H1 (cell line): ENCODE data around the gene SANBR. TPM values are rescaled to one million over a fixed set of nuclear protein-coding genes. Genes with fewer than 3 reads are reported as not detected.

Experiments
- CTCF ChIA-PET: fragments of 300-600 bp; sonication (Branson Sonifier 250); formaldehyde crosslinking; loops from one replicate; lab custom pipeline; 2021; ENCODE audit not compliant: partially characterized antibody; lab: Charles Lee
- POLR2A ChIA-PET: fragments of 300-600 bp; sonication (Branson Sonifier 250); formaldehyde crosslinking; loops from one replicate; lab custom pipeline; 2021; ENCODE audit warnings: inconsistent platforms; ENCODE audit not compliant: partially characterized antibody; lab: Charles Lee
- DNase-seq, 2 experiments: peaks; one replicate each; pipeline versions ENCODE4 v3.0.0 to v3.0.0-alpha.2; 2010 to 2022; ENCODE audit warnings: low spot score in 2 of 2, low read depth in 1 of 2, mixed read lengths in 1 of 2
- FAIRE-seq: peaks from 2 replicates; lab custom pipeline; 2011; peaks lifted over from hg19 to GRCh38; lab: Jason Lieb, UNC
- H2AFZ ChIP-seq: 2 replicates; pipeline ENCODE4 v1.8.1; 2012; ENCODE audit warnings: low read length, inconsistent platforms
- H2AK5ac ChIP-seq: 2 replicates; pipeline ENCODE4 v1.6.1; 2013; ENCODE audit warnings: low read depth, low read length
- H2BK120ac ChIP-seq: replicated peaks from 2 replicates; pipeline ENCODE3; 2013; ENCODE audit warnings: low read depth, low read length, inconsistent platforms
- H2BK12ac ChIP-seq: 2 replicates; pipeline ENCODE4 v1.6.1; 2013; ENCODE audit warnings: low read depth, low read length
- H2BK15ac ChIP-seq: 2 replicates; pipeline ENCODE4 v1.6.1; 2013; ENCODE audit warnings: low read length
- H2BK20ac ChIP-seq: 2 replicates; pipeline ENCODE4 v1.6.1; 2013; ENCODE audit warnings: low read length
- H2BK5ac ChIP-seq: 2 replicates; pipeline ENCODE4 v1.6.1; 2013; ENCODE audit warnings: low read depth, low read length
- H3K14ac ChIP-seq: 2 replicates; pipeline ENCODE4 v1.6.1; 2013; ENCODE audit warnings: inconsistent platforms; ENCODE audit not compliant: insufficient read length
- H3K18ac ChIP-seq: 2 replicates; pipeline ENCODE4 v1.6.1; 2013; ENCODE audit warnings: low read length; ENCODE audit errors: extremely low read depth
- H3K23ac ChIP-seq: 2 replicates; pipeline ENCODE4 v1.6.1; 2013; ENCODE audit warnings: inconsistent platforms; ENCODE audit not compliant: insufficient read length
- H3K23me2 ChIP-seq: 2 replicates; pipeline ENCODE4 v1.6.1; 2013; ENCODE audit warnings: low read depth, low read length
- H3K27ac ChIP-seq: 2 replicates; pipeline ENCODE4 v1.6.1; 2011; ENCODE audit warnings: low read depth, low read length, inconsistent platforms
- H3K27me3 ChIP-seq, 4 experiments: replicated peaks in 1 of 4; 1 replicate in 1 of 4; 2 replicates in 3 of 4; pipeline versions ENCODE4 v1.6.1 to v1.8.1; 2011 to 2013; ENCODE audit warnings: low read length in 3 of 4, mild to moderate bottlenecking in 3 of 4, inconsistent platforms in 2 of 4, mixed read lengths in 2 of 4, moderate library complexity in 1 of 4; ENCODE audit not compliant: control insufficient read depth in 3 of 4, insufficient read depth in 3 of 4; ENCODE audit errors: extremely low read depth in 1 of 4
- H3K36me3 ChIP-seq, 4 experiments: 2 replicates each; pipeline versions ENCODE4 v1.6.1 to v1.8.1; 2011 to 2013; ENCODE audit warnings: mild to moderate bottlenecking in 4 of 4, low read length in 3 of 4, moderate library complexity in 2 of 4, control low read depth in 1 of 4, inconsistent platforms in 1 of 4; ENCODE audit not compliant: insufficient read depth in 4 of 4, control insufficient read depth in 2 of 4
- H3K4ac ChIP-seq: replicated peaks from 2 replicates; pipeline ENCODE3; 2013; ENCODE audit warnings: low read length, low read depth, mixed read lengths, inconsistent platforms; ENCODE audit not compliant: insufficient read length
- H3K4me1 ChIP-seq, 4 experiments: replicated peaks in 1 of 4; 1 replicate in 1 of 4; 2 replicates in 3 of 4; pipeline versions ENCODE4 v1.6.1 to v1.8.1; 2011 to 2013; ENCODE audit warnings: low read length in 3 of 4, inconsistent platforms in 2 of 4, mixed read lengths in 1 of 4; ENCODE audit not compliant: insufficient read depth in 4 of 4, control insufficient read depth in 3 of 4
- H3K4me2 ChIP-seq, 2 experiments: 2 replicates each; pipeline versions ENCODE4 v1.6.1 to v1.8.1; 2011 to 2013; ENCODE audit warnings: low read depth in 2 of 2, low read length in 2 of 2, control low read depth in 1 of 2, inconsistent platforms in 1 of 2, mild to moderate bottlenecking in 1 of 2; ENCODE audit not compliant: insufficient read depth in 1 of 2
- H3K4me3 ChIP-seq, 4 experiments: fragments of 200-600, 300-600 bp in 1 of 4; sonication (generic), shearing (Covaris generic), sonication (Bioruptor Twin) in 1 of 4; 2 replicates each; pipeline versions ENCODE4 v1.5.1 to v1.8.1; 2011 to 2016; ENCODE audit warnings: low read length in 4 of 4, low read depth in 3 of 4, control low read depth in 2 of 4, inconsistent platforms in 2 of 4, mild to moderate bottlenecking in 2 of 4, mixed read lengths in 1 of 4, moderate library complexity in 1 of 4; ENCODE audit not compliant: insufficient read depth in 2 of 4; ENCODE audit errors: extremely low read depth in 1 of 4
- H3K56ac ChIP-seq: replicated peaks from 2 replicates; pipeline ENCODE3; 2013; ENCODE audit warnings: low read depth, mild to moderate bottlenecking, mixed read lengths, low read length, inconsistent platforms; ENCODE audit not compliant: insufficient read length
- H3K79me1 ChIP-seq: 2 replicates; pipeline ENCODE4 v1.6.1; 2013; ENCODE audit warnings: low read depth, low read length, control low read depth
- H3K79me2 ChIP-seq, 2 experiments: 2 replicates each; pipeline versions ENCODE4 v1.6.1 to v1.8.1; 2012 to 2013; ENCODE audit warnings: low read length in 2 of 2, mild to moderate bottlenecking in 2 of 2, inconsistent platforms in 1 of 2; ENCODE audit not compliant: insufficient read depth in 2 of 2, control insufficient read depth in 1 of 2
- H3K9ac ChIP-seq, 4 experiments: replicated peaks in 1 of 4; 1 replicate in 1 of 4; 2 replicates in 3 of 4; pipeline versions ENCODE4 v1.6.1 to v1.8.1; 2011 to 2013; ENCODE audit warnings: low read depth in 3 of 4, low read length in 3 of 4, control low read depth in 2 of 4, mild to moderate bottlenecking in 2 of 4, moderate library complexity in 2 of 4, inconsistent platforms in 1 of 4; ENCODE audit errors: extremely low read depth in 1 of 4
- H3K9me3 ChIP-seq, 2 experiments: 2 replicates each; pipeline versions ENCODE4 v1.6.1 to v1.8.1; 2012 to 2013; ENCODE audit warnings: mild to moderate bottlenecking in 2 of 2, moderate library complexity in 2 of 2, control low read depth in 1 of 2, inconsistent platforms in 1 of 2, low read depth in 1 of 2, low read length in 1 of 2, mixed read lengths in 1 of 2; ENCODE audit not compliant: insufficient read depth in 2 of 2
- H4K20me1 ChIP-seq, 2 experiments: replicated peaks in 1 of 2; 2 replicates each; pipeline versions ENCODE3 to v1.8.1; 2011 to 2013; ENCODE audit warnings: inconsistent platforms in 2 of 2, low read length in 2 of 2, mild to moderate bottlenecking in 1 of 2; ENCODE audit not compliant: insufficient read depth in 2 of 2, control insufficient read depth in 1 of 2
- H4K5ac ChIP-seq: 2 replicates; pipeline ENCODE4 v1.6.1; 2013; ENCODE audit warnings: low read length, low read depth, mixed read lengths, inconsistent platforms; ENCODE audit not compliant: insufficient read length
- H4K8ac ChIP-seq: 2 replicates; pipeline ENCODE4 v1.8.0; 2013; ENCODE audit warnings: mild to moderate bottlenecking, moderate library complexity, low read length, inconsistent platforms; ENCODE audit not compliant: insufficient read depth; ENCODE audit errors: extremely low read depth
- H4K91ac ChIP-seq: replicated peaks from 2 replicates; pipeline ENCODE3; 2013; ENCODE audit warnings: low read length, mixed read lengths, inconsistent platforms; ENCODE audit not compliant: insufficient read length
- ATF2 ChIP-seq: IDR thresholded peaks from 2 replicates; pipeline ENCODE4 v1.6.1; 2012; ENCODE audit warnings: low read length, inconsistent platforms
- ATF3 ChIP-seq: IDR thresholded peaks from 2 replicates; pipeline ENCODE4 v1.6.1; 2011; ENCODE audit warnings: low read depth, mild to moderate bottlenecking, low read length; ENCODE audit not compliant: insufficient read depth
- BCL11A ChIP-seq, 2 experiments: IDR thresholded peaks; one replicate each; pipeline ENCODE4 v1.6.1; 2011; ENCODE audit warnings: low read depth in 2 of 2, low read length in 2 of 2, mild to moderate bottlenecking in 2 of 2
- CHD1 ChIP-seq: IDR thresholded peaks from 2 replicates; pipeline ENCODE4 v1.6.1; 2012; ENCODE audit warnings: low read depth, low read length, improper control_type of control experiment
- EP300 ChIP-seq, 2 experiments: IDR thresholded peaks; 1 replicate in 1 of 2; 2 replicates in 1 of 2; pipeline ENCODE4 v1.6.1; 2011 to 2012; ENCODE audit warnings: low read depth in 2 of 2, low read length in 2 of 2, mild to moderate bottlenecking in 2 of 2, borderline replicate concordance in 1 of 2, inconsistent platforms in 1 of 2, moderate library complexity in 1 of 2
- HDAC2 ChIP-seq, 2 experiments: fragments of 300-600 bp in 1 of 2; sonication (generic) in 1 of 2; IDR thresholded peaks; 2 replicates each; pipeline ENCODE4 v1.6.1; 2011 to 2012; ENCODE audit warnings: low read depth in 2 of 2, low read length in 2 of 2, mild to moderate bottlenecking in 2 of 2, moderate library complexity in 2 of 2, borderline replicate concordance in 1 of 2, inconsistent platforms in 1 of 2
- PHF8 ChIP-seq: fragments of 200-600 bp; sonication (generic); conservative IDR thresholded peaks from 2 replicates; pipeline ENCODE4 v1.7.1; 2012; ENCODE audit warnings: low read depth, mild to moderate bottlenecking, inconsistent platforms, low read length, moderate library complexity
- RNF2 ChIP-seq: fragments of 200-900, 300-1000 bp; sonication (generic); IDR thresholded peaks from 2 replicates; pipeline ENCODE4 v1.7.1; 2016; ENCODE audit warnings: borderline replicate concordance, low read depth, mild to moderate bottlenecking, antibody characterized with exemption, low read length; ENCODE audit not compliant: poor library complexity, severe bottlenecking; ENCODE audit errors: missing control alignments
- SIN3A ChIP-seq, 2 experiments: IDR thresholded peaks in 1 of 2; conservative IDR thresholded peaks in 1 of 2; 2 replicates each; pipeline ENCODE4 v1.6.1; 2011 to 2012; ENCODE audit warnings: low read length in 2 of 2, improper control_type of control experiment in 1 of 2, low read depth in 1 of 2, mild to moderate bottlenecking in 1 of 2
- TCF12 ChIP-seq: IDR thresholded peaks from 2 replicates; pipeline ENCODE4 v1.6.1; 2011; ENCODE audit warnings: low read depth, mild to moderate bottlenecking, low read length
- TEAD4 ChIP-seq: IDR thresholded peaks from 2 replicates; pipeline ENCODE4 v1.6.1; 2012; ENCODE audit warnings: low read depth, low read length, inconsistent platforms, mixed read lengths
- WGBS, 2 experiments: shearing (Covaris generic) in 1 of 2; methylation state at CpG; one replicate each; pipeline versions ENCODE4 v1.1.6 to v1.1.7; 2013 to 2015; ENCODE audit warnings: low lambda C conversion rate in 2 of 2, mixed read lengths in 2 of 2, inconsistent platforms in 1 of 2, low coverage in 1 of 2, missing lambda C conversion rate in 1 of 2; ENCODE audit not compliant: insufficient replicate concordance in 2 of 2, insufficient coverage in 1 of 2, insufficient read length in 1 of 2; ENCODE audit errors: extremely low coverage in 1 of 2, missing lambda C conversion rate in 1 of 2; 5-methylcytosine and 5-hydroxymethylcytosine counted together
- polyA plus RNA-seq, 7 experiments: library from polyadenylated mRNA; depleted of rRNA in 3 of 7; stranded (reverse) in 5 of 7; unstranded in 2 of 7; fragments of >200 nt in 5 of 7; fragments of 200-250 nt in 2 of 7; gene quantifications; 1 replicate in 5 of 7; 2 replicates in 1 of 7; 4 replicates in 1 of 7; pipeline versions ENCODE4 v1.2.1 to v1.2.3, GENCODE V29; 2011 to 2013; ENCODE audit warnings: missing spikeins in 2 of 7, mixed read lengths in 2 of 7
- total RNA-seq: library from RNA; stranded (reverse); fragmentation: NEBNext Ultra II Directional; extraction: Animal tissue kit (Norgen Biotek cat#: 25700); gene quantifications from 2 replicates; pipeline ENCODE4 v1.2.1, GENCODE V29; 2021

SANBR gene
- total and polyA plus RNA-seq, 2 of the 8 experiments (the other 6 are each of a cell fraction or from before 2014, with no cell fraction given) = 3.4 to 12.1 TPM

- H3K79me2 ChIP-seq = no peaks in the 10 kb centered on the region
- POLR2A ChIA-PET = no interaction called here
- FAIRE-seq = no peak
- no peak overlapping the region for H4K8ac ChIP-seq
- H2BK12ac ChIP-seq = no peak overlapping the region
- H3K4me1 ChIP-seq = no peaks in the 10 kb centered on the region
- no peak overlapping the region for H3K4ac ChIP-seq
- H2BK20ac ChIP-seq = no peak overlapping the region
- no peak overlapping the region for H3K4me3 ChIP-seq
- H3K79me1 ChIP-seq = no peaks in the 10 kb centered on the region
- no peak overlapping the region for H3K27ac ChIP-seq
- H4K20me1 ChIP-seq = no peaks in the 10 kb centered on the region
- no peaks in the 10 kb centered on the region for H3K27me3 ChIP-seq
- no peak overlapping the region for H3K18ac ChIP-seq
- H4K5ac ChIP-seq = no peak overlapping the region
- no peaks in the 10 kb centered on the region for H3K23me2 ChIP-seq
- no peak overlapping the region for H3K23ac ChIP-seq
- CTCF ChIA-PET = no interaction called here
- 83% methylated on average over 2 of the region's 2 CpGs; no CpG with 5 or more reads in 1 of the 2 experiments for WGBS, 2 experiments
- H3K9me3 ChIP-seq = no peaks in the 10 kb centered on the region
- H4K91ac ChIP-seq = no peak overlapping the region
- no peak overlapping the region for H2AFZ ChIP-seq
- no peak overlapping the region for H3K14ac ChIP-seq
- no peak for DNase-seq
- H2BK5ac ChIP-seq = no peak overlapping the region
- H3K9ac ChIP-seq = no peak overlapping the region
- no peak overlapping the region for H2BK15ac ChIP-seq
- no peak overlapping the region for H2BK120ac ChIP-seq
- H2AK5ac ChIP-seq = no peak overlapping the region
- no peak overlapping the region for H3K4me2 ChIP-seq
- no peak overlapping the region for H3K56ac ChIP-seq
- peaks cover 0 to 4% (median 1%) of the 10 kb centered on the region in 4 experiments; a peak in 2 of 8 replicates for H3K36me3 ChIP-seq
- no peak for TF ChIP-seq RNF2
- no peak for TF ChIP-seq SIN3A (conservative IDR thresholded peaks at IDR 0.05 in 1 of 2, IDR thresholded peaks at IDR 0.05 in 1 of 2; ENCODE audit: low read depth in 1 of 2, low read length in 2 of 2)
- TF ChIP-seq TCF12 = no peak
- no peak for TF ChIP-seq EP300 (IDR thresholded peaks at IDR 0.05; ENCODE audit: borderline replicate concordance in 1 of 2, low read depth in 2 of 2, low read length in 2 of 2)
- no peak for TF ChIP-seq HDAC2 (IDR thresholded peaks at IDR 0.05; ENCODE audit: borderline replicate concordance in 1 of 2, low read depth in 2 of 2, low read length in 2 of 2)
- no peak for TF ChIP-seq TEAD4
- no peak for TF ChIP-seq PHF8
- TF ChIP-seq ATF2 = no peak
- TF ChIP-seq CHD1 = no peak
- no peak for TF ChIP-seq ATF3
- no peak for TF ChIP-seq BCL11A (IDR thresholded peaks at IDR 0.05; ENCODE audit: low read depth in 2 of 2, low read length in 2 of 2)
Measured at GRCh38 chr2:61055557-61055956, 10.1 kb upstream of the SANBR start.
